HL-60 (cell line): ENCODE measurements around the gene LMAN2.

Source experiments
- DNase-seq, 2 experiments: peaks; one replicate each; pipeline ENCODE4 v3.0.0-alpha.2; 2010 to 2020; ENCODE audit warnings: low read depth in 1 of 2, low spot score in 1 of 2
- H3K27ac ChIP-seq: fragments of 250-450 bp; sonication (Bioruptor Pico); replicated peaks from 2 replicates; pipeline ENCODE4 v1.5.1; 2020; ENCODE audit warnings: mild to moderate bottlenecking, moderate library complexity
- H3K27me3 ChIP-seq: fragments of 250-450 bp; sonication (Bioruptor Pico); 2 replicates; pipeline ENCODE4 v1.5.1; 2021; ENCODE audit warnings: mild to moderate bottlenecking, moderate library complexity; ENCODE audit not compliant: insufficient read depth, poor library complexity, severe bottlenecking
- H3K4me3 ChIP-seq: replicated peaks from 2 replicates; pipeline ENCODE4 v1.5.1; 2011; ENCODE audit warnings: mild to moderate bottlenecking, control low read depth, low read length; ENCODE audit not compliant: insufficient read depth
- CTCF ChIP-seq: IDR thresholded peaks from one replicate; pipeline ENCODE4 v1.5.1; 2011; ENCODE audit warnings: low read length, control low read depth, inconsistent platforms; ENCODE audit not compliant: insufficient read depth
- GABPA ChIP-seq: IDR thresholded peaks from 2 replicates; pipeline ENCODE4 v1.6.1; 2012; ENCODE audit warnings: low read depth
- POLR2AphosphoS5 ChIP-seq: IDR thresholded peaks from 2 replicates; pipeline ENCODE4 v1.6.1; 2012; ENCODE audit warnings: low read depth
- REST ChIP-seq: IDR thresholded peaks from 2 replicates; pipeline ENCODE4 v1.6.1; 2012; ENCODE audit warnings: low read depth; ENCODE audit not compliant: insufficient replicate concordance
- SPI1 ChIP-seq: IDR thresholded peaks from 2 replicates; pipeline ENCODE4 v1.6.1; 2012; ENCODE audit warnings: low read depth, mild to moderate bottlenecking, borderline replicate concordance

The LMAN2 gene

GRCh38 chr5:177366528-177367322 is 15.3 kb upstream of the LMAN2 start:
- TF ChIP-seq GABPA (no peak), POLR2AphosphoS5 (no peak), SPI1 (no peak), REST (no peak), CTCF (no peak)
- Histone ChIP-seq H3K27ac (no peak overlapping the region), H3K27me3 (no peaks in the 10 kb centered on the region), H3K4me3 (no peak overlapping the region)
- DNase-seq: no peak

GRCh38 chr5:177365845-177366527 is 14.5 kb upstream of the LMAN2 start:
- H3K27ac ChIP-seq: no peak overlapping the region
- TF ChIP-seq GABPA (no peak), REST (no peak), SPI1 (no peak), POLR2AphosphoS5 (no peak), CTCF (no peak)

GRCh38 chr5:177364159-177364962 is 12.9 kb upstream of the LMAN2 start:
- Histone ChIP-seq H3K4me3 (no peak overlapping the region), H3K27ac (no peak overlapping the region), H3K27me3 (no peaks in the 10 kb centered on the region)
- no peak for DNase-seq
- TF ChIP-seq GABPA (no peak), SPI1 (no peak), REST (no peak), CTCF (no peak), POLR2AphosphoS5 (no peak)

More at GRCh38 chr5:177365845-177366527, 14.5 kb upstream of the LMAN2 start:
- no peak for DNase-seq
- H3K27me3 ChIP-seq: no peaks in the 10 kb centered on the region
- H3K4me3 ChIP-seq: no peak overlapping the region
